HepG2 (cell line): ENCODE measurements around the gene NOTCH3. TPM values are rescaled to one million over a fixed set of nuclear protein-coding genes. Genes with fewer than 3 reads are reported as not detected.

ENCODE experiments used
- ATAC-seq: fragments of 200-7000 bp; cut with Tn5 transposase; 3 replicates; pipeline ENCODE4 v1.9.1; 2020; ENCODE audit warnings: mild to moderate bottlenecking, moderate library complexity
- BruUV-seq: library from RNA; stranded (reverse); fragments of 400-500 nt; replicated peaks from 2 replicates; lab custom pipeline; 2021; lab: Mats Ljungman, UMichigan
- CTCF ChIA-PET: fragments of 300-600 bp; formaldehyde crosslinking; extraction: SDS; loops from one replicate; lab custom pipeline; 2021; ENCODE audit warnings: low total read pairs, inconsistent platforms, low intra/inter-chr PET ratio; lab: Yijun Ruan, JAX
- POLR2A ChIA-PET: fragments of 350-600 bp; sonication (Branson Sonifier 250); formaldehyde crosslinking; loops from one replicate; lab custom pipeline; 2020; ENCODE audit warnings: antibody characterized with exemption, inconsistent platforms; lab: Yijun Ruan, JAX
- DNase-seq: peaks from one replicate; pipeline ENCODE4 v3.0.0-alpha.2; 2015; ENCODE audit warnings: low spot score
- FAIRE-seq: peaks from 3 replicates; lab custom pipeline; 2011; peaks lifted over from hg19 to GRCh38; lab: Jason Lieb, UNC
- H2AFZ ChIP-seq: one replicate; pipeline ENCODE4 v1.6.1; 2011; ENCODE audit warnings: low read length, inconsistent platforms
- H3K27ac ChIP-seq: fragments of 300-600 bp; 3 replicates; pipeline ENCODE4 v1.8.0; 2011; ENCODE audit warnings: mixed run types, mild to moderate bottlenecking, mixed read lengths, low read length, inconsistent platforms; ENCODE audit not compliant: insufficient read depth; ENCODE audit errors: extremely low read length
- H3K27me3 ChIP-seq, 2 experiments: fragments of 200-600 bp in 1 of 2; 2 replicates in 1 of 2; 3 replicates in 1 of 2; pipeline versions ENCODE4 v1.6.0 to v1.8.0; 2011; ENCODE audit warnings: low read length in 2 of 2, mild to moderate bottlenecking in 2 of 2, moderate library complexity in 2 of 2, inconsistent platforms in 1 of 2; ENCODE audit not compliant: insufficient read depth in 2 of 2, control insufficient read depth in 1 of 2
- H3K36me3 ChIP-seq, 2 experiments: fragments of 200-600 bp in 1 of 2; replicated peaks in 1 of 2; 2 replicates in 1 of 2; 3 replicates in 1 of 2; pipeline versions ENCODE4 v1.5.1 to v1.8.0; 2011; ENCODE audit warnings: low read length in 2 of 2, inconsistent platforms in 1 of 2; ENCODE audit not compliant: insufficient read depth in 2 of 2, control insufficient read depth in 1 of 2
- H3K4me1 ChIP-seq: 2 replicates; pipeline ENCODE4 v1.5.1; 2012; ENCODE audit warnings: low read length, inconsistent platforms; ENCODE audit not compliant: insufficient read depth
- H3K4me2 ChIP-seq: 2 replicates; pipeline ENCODE4 v1.6.0; 2011; ENCODE audit warnings: low read depth, low read length, inconsistent platforms
- H3K4me3 ChIP-seq, 3 experiments: fragments of 200-600 bp in 1 of 3; sonication (generic), shearing (Covaris generic) in 1 of 3; replicated peaks in 1 of 3; 2 replicates each; pipeline ENCODE4 v1.5.1; 2011 to 2016; ENCODE audit warnings: low read length in 3 of 3, inconsistent platforms in 2 of 3, low read depth in 2 of 3, mild to moderate bottlenecking in 2 of 3, control low read depth in 1 of 3, mixed read lengths in 1 of 3; ENCODE audit not compliant: insufficient read depth in 1 of 3
- H3K79me2 ChIP-seq: one replicate; pipeline ENCODE4 v1.6.1; 2011; ENCODE audit warnings: low read length, inconsistent platforms; ENCODE audit not compliant: insufficient read depth
- H3K9ac ChIP-seq: 2 replicates; pipeline ENCODE4 v1.6.0; 2011; ENCODE audit warnings: mild to moderate bottlenecking, low read depth, low read length, inconsistent platforms; ENCODE audit not compliant: insufficient read depth
- H3K9me3 ChIP-seq: 2 replicates; pipeline ENCODE4 v1.5.1; 2012; ENCODE audit warnings: mild to moderate bottlenecking, low read length
- H4K20me1 ChIP-seq: 2 replicates; pipeline ENCODE4 v1.6.0; 2011; ENCODE audit warnings: inconsistent platforms, mild to moderate bottlenecking, low read length, moderate library complexity; ENCODE audit not compliant: insufficient read depth
- CREB1 ChIP-seq, 2 experiments: fragments of 450-650 bp in 1 of 2; IDR thresholded peaks; 2 replicates each; pipeline ENCODE4 v1.6.1; 2016 to 2017; ENCODE audit warnings: control low read depth in 1 of 2, mild to moderate bottlenecking in 1 of 2, missing compliant biosample characterization in 1 of 2, missing genetic modification characterization in 1 of 2
- NFYC ChIP-seq: IDR thresholded peaks from 2 replicates; pipeline ENCODE4 v1.6.1; 2016; ENCODE audit warnings: missing genetic modification reagents, missing compliant biosample characterization
- POGK ChIP-seq: sonication (generic); formaldehyde crosslinking; conservative IDR thresholded peaks from 2 replicates; pipeline ENCODE4 v1.8.0; 2022; ENCODE audit warnings: mild to moderate bottlenecking, moderate library complexity, missing genetic modification reagents
- SOX6 ChIP-seq, 2 experiments: fragments of 450-650 bp in 1 of 2; sonication (generic) in 1 of 2; formaldehyde crosslinking in 1 of 2; IDR thresholded peaks; 2 replicates each; pipeline versions ENCODE4 v1.4.0 to v1.6.1; 2017 to 2020; ENCODE audit warnings: antibody characterized with exemption in 1 of 2, mild to moderate bottlenecking in 1 of 2, missing genetic modification reagents in 1 of 2
- SRF ChIP-seq: IDR thresholded peaks from 2 replicates; pipeline ENCODE4 v1.6.1; 2011; ENCODE audit warnings: mild to moderate bottlenecking, low read depth, low read length, moderate library complexity
- ZNF180 ChIP-seq: sonication (generic); formaldehyde crosslinking; IDR thresholded peaks from 2 replicates; pipeline ENCODE4 v1.4.0; 2020; ENCODE audit warnings: low read depth, missing genetic modification reagents, borderline replicate concordance
- WGBS: methylation state at CpG from one replicate; pipeline ENCODE4 v1.1.6; 2017; ENCODE audit warnings: low lambda C conversion rate; 5-methylcytosine and 5-hydroxymethylcytosine counted together
- in situ Hi-C: cut with HindIII; loops from 2 replicates; pipeline ENCODE4 v1.10.0; 2017; ENCODE audit warnings: low pct_unique_long_range_greater_than_20kb; ENCODE audit not compliant: extremely low pct_ligation_motif_present
- intact Hi-C: fragments of 100-400 bp; cut with micrococcal nuclease; formaldehyde crosslinking; loops from one replicate; pipeline ENCODE4 v1.10.0; 2022; ENCODE audit not compliant: unreplicated experiment
- polyA plus RNA-seq, 8 experiments: library from polyadenylated mRNA; depleted of rRNA in 3 of 8; stranded (reverse) in 7 of 8; unstranded in 1 of 8; fragments of >200 nt; fragmentation: Illumina TruSeq in 4 of 8; extraction: Trizol in 4 of 8; gene quantifications; 2 replicates each; pipeline versions ENCODE4 v1.2.1 to v1.2.3, GENCODE V29; 2011 to 2016; ENCODE audit warnings: low read depth in 4 of 8, missing spikeins in 1 of 8, mixed read lengths in 1 of 8; ENCODE audit not compliant: insufficient read depth in 1 of 8
- total RNA-seq, 5 experiments: library from RNA; depleted of rRNA; stranded (reverse); fragments of >200 nt; fragmentation: Illumina TruSeq; extraction: Trizol; gene quantifications; 2 replicates each; pipeline ENCODE4 v1.2.3, GENCODE V29; 2016; ENCODE audit warnings: low read depth in 1 of 5

The NOTCH3 gene
- total and polyA plus RNA-seq, 2 of the 13 experiments (the other 11 are each of a cell fraction or from before 2014, with no cell fraction given) = 0.09 to 0.28 TPM

- H3K4me1 ChIP-seq = no peaks in the 10 kb centered on the region
- no TSS peak for BruUV-seq
- in situ Hi-C loops (no loop called here), intact Hi-C loops (no loop called here)
- no peak overlapping the region for H2AFZ ChIP-seq
- TF ChIP-seq ZNF180 (CRISPR knock-in tag) (no peak), SOX6 (IDR thresholded peaks at IDR 0.05) (no peak), SOX6 (CRISPR knock-in tag; IDR thresholded peaks at IDR 0.05) (no peak), SRF (no peak)
- H3K4me3 ChIP-seq = no peak overlapping the region
- no peaks in the 10 kb centered on the region for H4K20me1 ChIP-seq
- H3K27me3 ChIP-seq = no peaks in the 10 kb centered on the region
- H3K27ac ChIP-seq = no peak overlapping the region
- no peak overlapping the region for H3K4me2 ChIP-seq
- no peak overlapping the region for H3K9ac ChIP-seq
- 4% methylated on average over 2 of the region's 2 CpGs for WGBS
- no peaks in the 10 kb centered on the region for H3K9me3 ChIP-seq
- no peak for FAIRE-seq
- ChIA-PET POLR2A (no interaction called here), CTCF (no interaction called here)
- no peaks in the 10 kb centered on the region for H3K79me2 ChIP-seq
- ATAC-seq = no peak
- no peaks in the 10 kb centered on the region for H3K36me3 ChIP-seq
- DNase-seq = no peak
Observed at GRCh38 chr19:15136234-15136954, 64.4 kb downstream of the NOTCH3 start.

GRCh38 chr19:15129856-15130585, 70.8 kb downstream of the NOTCH3 start:
- H3K4me3 ChIP-seq = no peak overlapping the region
- ChIA-PET CTCF (no interaction called here), POLR2A (no interaction called here)
- no peak overlapping the region for H3K27ac ChIP-seq
- 28% methylated on average over 16 of the region's 16 CpGs for WGBS
- no peak for TF ChIP-seq POGK (CRISPR knock-in tag)
- TF ChIP-seq NFYC (CRISPR knock-in tag) = no peak
- TF ChIP-seq CREB1 (IDR thresholded peaks at IDR 0.05) = 0 out of 2 replicates have a peak, but pooled peaks have one; percentile 25
- no peak for TF ChIP-seq CREB1 (CRISPR knock-in tag; IDR thresholded peaks at IDR 0.05)
- intact Hi-C loops (no loop called here), in situ Hi-C loops (no loop called here)
- no peak overlapping the region for H3K4me2 ChIP-seq
- no peak for ATAC-seq
- H3K27me3 ChIP-seq = peaks cover 0 to 6% of the 10 kb centered on the region in 2 experiments; a peak in 2 of 5 replicates
- no peaks in the 10 kb centered on the region for H3K79me2 ChIP-seq
- H3K9me3 ChIP-seq = no peaks in the 10 kb centered on the region
- H3K9ac ChIP-seq = no peak overlapping the region
- no peaks in the 10 kb centered on the region for H4K20me1 ChIP-seq
- peaks cover 8% of the 10 kb centered on the region for H3K4me1 ChIP-seq
- H2AFZ ChIP-seq = no peak overlapping the region
- H3K36me3 ChIP-seq = no peaks in the 10 kb centered on the region
- no peak for DNase-seq
- BruUV-seq = no TSS peak
- FAIRE-seq = no peak
